Left kidney (tissue), 2 donors: ENCODE measurements around the gene SLC35F3. TPM values are rescaled to one million over a fixed set of nuclear protein-coding genes. Genes with fewer than 3 reads are reported as not detected.

Source experiments
- DNase-seq: peaks from one replicate; pipeline ENCODE4 v3.0.0-alpha.2; 2013
- polyA plus RNA-seq: library from polyadenylated mRNA; unstranded; fragments of 120-200 nt; gene quantifications from one replicate; pipeline ENCODE4 v1.2.1, GENCODE V29; 2013; ENCODE audit not compliant: insufficient read length

The SLC35F3 gene
- polyA plus RNA-seq, 1 donor, result 0.55 TPM

DNA sequence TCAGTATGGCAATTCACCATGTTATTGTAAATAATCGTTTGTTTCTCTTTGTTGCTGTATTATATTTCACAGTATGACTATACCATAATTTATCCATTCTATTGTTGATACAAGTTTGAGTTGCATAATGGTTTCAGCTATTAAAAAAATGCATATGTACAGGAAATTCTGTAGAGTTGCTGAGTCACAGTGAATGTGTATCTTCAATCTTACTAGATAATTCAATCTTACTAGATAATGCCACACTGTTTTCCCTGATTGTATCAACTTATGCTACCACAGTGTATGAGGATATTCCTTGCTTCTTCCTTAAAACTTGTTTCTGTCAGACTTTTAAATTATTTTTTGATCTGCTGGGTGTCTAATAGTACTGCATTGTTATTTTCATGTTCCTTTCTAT is 465.3 kb downstream of the SLC35F3 start:
- DNase-seq, result no peak

DNA sequence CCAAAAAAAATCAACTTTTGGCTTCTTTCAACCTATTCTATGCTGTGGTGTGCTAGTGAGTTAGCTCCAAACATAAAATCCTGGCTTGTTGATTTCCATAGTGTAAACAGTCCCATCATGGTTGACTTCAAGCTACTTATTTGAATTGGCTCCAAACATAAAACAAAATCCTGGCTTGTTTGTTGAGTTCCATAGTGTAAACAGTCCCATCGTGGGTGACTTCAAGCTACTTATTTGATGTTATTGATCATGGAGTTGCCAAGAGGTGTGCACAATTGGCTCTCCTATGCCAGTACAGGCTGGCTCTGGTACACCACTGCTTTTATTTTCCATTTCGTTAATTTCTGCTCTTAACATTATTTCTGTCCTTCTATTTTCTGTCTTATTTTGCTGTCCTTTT is 466.9 kb downstream of the SLC35F3 start:
- no peak for DNase-seq

DNA sequence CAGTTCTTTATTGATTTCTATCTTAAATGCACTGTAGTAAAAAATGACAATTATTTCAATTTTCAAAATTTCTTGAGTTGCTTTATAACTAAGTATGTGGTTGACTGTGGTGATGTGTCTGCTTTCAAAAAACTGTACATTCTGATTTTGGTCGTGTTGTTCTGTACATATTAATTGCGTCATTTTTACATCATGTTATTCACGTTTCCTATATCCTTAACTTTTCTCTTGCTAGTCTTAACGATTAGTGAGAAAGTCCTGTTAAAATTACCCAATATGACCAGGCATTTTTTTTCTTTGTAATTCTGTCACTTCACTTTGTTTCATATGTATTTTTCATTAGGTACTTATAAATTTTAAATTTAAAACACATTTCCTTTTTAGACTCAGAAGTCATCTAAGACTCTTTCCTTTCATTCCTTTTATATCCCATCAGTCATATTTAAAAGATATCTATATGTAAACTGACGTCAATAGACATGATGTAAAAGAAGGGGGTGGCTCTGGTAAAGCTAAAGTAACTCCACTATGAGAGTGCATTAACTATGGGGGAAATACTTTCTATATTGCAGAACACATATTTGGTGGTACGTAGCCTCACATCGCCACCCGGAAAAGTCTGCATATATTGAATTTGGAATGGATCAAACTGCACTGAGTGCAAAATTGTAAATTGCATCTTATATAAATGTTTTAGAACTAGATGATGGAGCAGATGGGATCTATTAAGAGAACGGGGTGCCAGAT is 467.7 kb downstream of the SLC35F3 start:
- DNase-seq, result no peak

DNA sequence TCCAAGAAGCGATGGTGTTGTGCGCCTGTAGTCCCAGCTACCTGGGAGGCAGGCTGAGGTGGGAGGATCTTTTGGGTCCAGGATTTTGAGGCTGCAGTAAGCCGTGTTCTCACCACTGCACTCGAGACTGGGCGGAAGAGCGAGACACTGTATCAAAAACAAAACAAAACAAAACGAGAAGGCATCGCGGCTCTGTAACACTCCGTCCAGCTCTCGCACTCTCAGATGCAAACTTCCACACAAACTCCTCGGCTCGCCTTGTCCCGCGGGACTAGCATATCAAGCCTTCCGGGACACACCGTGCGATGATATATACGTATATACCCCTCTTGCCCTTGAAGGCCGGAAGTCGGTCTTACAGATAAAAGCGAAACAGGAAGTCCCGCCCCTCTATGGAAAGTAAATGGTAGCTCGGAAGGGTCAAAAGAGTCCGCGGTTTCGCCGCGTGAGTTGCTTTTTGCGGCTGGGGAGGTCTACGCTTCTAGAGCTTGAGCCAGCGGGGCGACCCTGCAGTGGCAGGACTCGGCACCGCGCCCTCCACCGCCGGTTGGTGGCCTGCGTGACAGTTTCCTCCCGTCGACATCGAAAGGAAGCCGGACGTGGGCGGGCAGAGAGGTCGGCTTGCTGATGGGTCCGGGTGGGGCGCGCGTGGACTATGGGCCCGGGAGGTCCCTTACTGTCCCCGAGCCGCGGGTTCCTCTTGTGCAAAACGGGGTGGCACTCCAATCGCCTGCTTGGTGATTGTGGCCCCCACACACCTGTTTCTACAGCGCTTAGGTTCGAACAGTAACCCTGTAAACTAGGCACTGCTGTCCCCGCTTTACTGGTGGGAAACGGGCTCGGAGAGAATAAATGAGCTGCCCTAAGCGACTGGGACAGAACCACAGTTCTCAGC is 468.8 kb downstream of the SLC35F3 start, which contains the start of gene COA6:
TSS of gene COA6 (plus strand) at position 393 of the 895 bp plus-strand sequence. CDS start at position 404, 11 bp downstream.
- peak; percentile 98 for DNase-seq

DNA sequence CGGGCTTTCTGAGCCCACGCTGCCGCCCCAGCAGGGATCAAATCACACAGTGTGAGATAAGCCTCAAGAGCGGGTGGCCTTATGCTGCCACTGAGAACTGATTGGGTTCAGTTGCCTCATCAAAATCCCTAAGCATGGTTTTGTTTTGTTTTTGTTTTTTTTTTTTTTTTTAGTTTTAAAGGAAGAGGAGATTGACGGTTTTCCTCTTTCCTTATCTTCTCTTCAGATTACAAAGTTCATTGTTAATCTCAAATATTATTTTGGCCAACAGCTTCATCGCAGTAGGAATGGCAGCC is 469.4 kb downstream of the SLC35F3 start:
- no peak for DNase-seq
